Subcutaneous abdominal adipose tissue (tissue), 5 donors: ENCODE data around the gene AK8.

Experiments used
- H3K27ac ChIP-seq: one replicate; pipeline ENCODE4 v1.7.0; 2013; ENCODE audit warnings: low read depth, mild to moderate bottlenecking, inconsistent platforms, low read length, moderate library complexity
- H3K27me3 ChIP-seq, 5 donors: one replicate each; pipeline ENCODE4 v1.7.0; 2013; ENCODE audit warnings: low read length in 5 of 5, inconsistent platforms in 1 of 5; ENCODE audit not compliant: control insufficient read depth in 5 of 5, insufficient read depth in 4 of 5
- H3K36me3 ChIP-seq, 5 donors: one replicate each; pipeline ENCODE4 v1.7.0; 2013; ENCODE audit warnings: low read length in 5 of 5; ENCODE audit not compliant: control insufficient read depth in 5 of 5, insufficient read depth in 5 of 5
- H3K4me1 ChIP-seq, 5 donors: one replicate each; pipeline ENCODE4 v1.7.0; 2013; ENCODE audit warnings: low read length in 5 of 5, mild to moderate bottlenecking in 3 of 5, moderate library complexity in 1 of 5; ENCODE audit not compliant: control insufficient read depth in 5 of 5, insufficient read depth in 5 of 5
- H3K4me3 ChIP-seq, 5 donors: one replicate each; pipeline ENCODE4 v1.7.0; 2013; ENCODE audit warnings: low read length in 5 of 5, low read depth in 1 of 5
- H3K9ac ChIP-seq, 5 donors: one replicate each; pipeline ENCODE4 v1.7.0; 2013; ENCODE audit warnings: low read length in 5 of 5, mild to moderate bottlenecking in 4 of 5, moderate library complexity in 3 of 5
- H3K9me3 ChIP-seq, 5 donors: one replicate each; pipeline ENCODE4 v1.7.0; 2013; ENCODE audit warnings: low read length in 5 of 5; ENCODE audit not compliant: control insufficient read depth in 5 of 5
- donor health status: healthy.
- donor health status: healthy.
- donor health status: healthy.
- donor health status: healthy.
- donor health status: healthy.

Gene AK8

GRCh38 chr9:132733260-132733815, 144.7 kb downstream of the AK8 start:
- Histone ChIP-seq H3K36me3 (no peaks in the 10 kb centered on the region), H3K9ac (no peak overlapping the region), H3K27ac (no peak overlapping the region), H3K27me3 (peaks cover 4 to 11% (median 6%) of the 10 kb centered on the region in 5 donors), H3K4me1 (peaks cover 0 to 14% (median 0%) of the 10 kb centered on the region in 5 donors), H3K4me3 (peak overlapping the region in 2 of 5 donors; percentile 36 to 49), H3K9me3 (no peaks in the 10 kb centered on the region)

- H3K9me3 ChIP-seq = no peaks in the 10 kb centered on the region
- H3K36me3 ChIP-seq = no peaks in the 10 kb centered on the region
- H3K27ac ChIP-seq = no peak overlapping the region
- H3K27me3 ChIP-seq = peaks cover 5 to 13% (median 9%) of the 10 kb centered on the region in 5 donors
- no peak overlapping the region for H3K9ac ChIP-seq
- H3K4me1 ChIP-seq = peaks cover 0 to 14% (median 0%) of the 10 kb centered on the region in 5 donors
- peak overlapping the region in 2 of 5 donors; percentile 36 to 49 for H3K4me3 ChIP-seq
Observed at GRCh38 chr9:132732326-132733259, 145.5 kb downstream of the AK8 start.

- H3K4me1 ChIP-seq = peaks cover 0 to 14% (median 0%) of the 10 kb centered on the region in 5 donors
- no peaks in the 10 kb centered on the region for H3K9me3 ChIP-seq
- H3K36me3 ChIP-seq = no peaks in the 10 kb centered on the region
- H3K9ac ChIP-seq = no peak overlapping the region
- no peak overlapping the region for H3K4me3 ChIP-seq
- H3K27me3 ChIP-seq = peaks cover 5 to 19% (median 15%) of the 10 kb centered on the region in 5 donors
- H3K27ac ChIP-seq = no peak overlapping the region
Observed at GRCh38 chr9:132731230-132731629, 146.9 kb downstream of the AK8 start.

DNA sequence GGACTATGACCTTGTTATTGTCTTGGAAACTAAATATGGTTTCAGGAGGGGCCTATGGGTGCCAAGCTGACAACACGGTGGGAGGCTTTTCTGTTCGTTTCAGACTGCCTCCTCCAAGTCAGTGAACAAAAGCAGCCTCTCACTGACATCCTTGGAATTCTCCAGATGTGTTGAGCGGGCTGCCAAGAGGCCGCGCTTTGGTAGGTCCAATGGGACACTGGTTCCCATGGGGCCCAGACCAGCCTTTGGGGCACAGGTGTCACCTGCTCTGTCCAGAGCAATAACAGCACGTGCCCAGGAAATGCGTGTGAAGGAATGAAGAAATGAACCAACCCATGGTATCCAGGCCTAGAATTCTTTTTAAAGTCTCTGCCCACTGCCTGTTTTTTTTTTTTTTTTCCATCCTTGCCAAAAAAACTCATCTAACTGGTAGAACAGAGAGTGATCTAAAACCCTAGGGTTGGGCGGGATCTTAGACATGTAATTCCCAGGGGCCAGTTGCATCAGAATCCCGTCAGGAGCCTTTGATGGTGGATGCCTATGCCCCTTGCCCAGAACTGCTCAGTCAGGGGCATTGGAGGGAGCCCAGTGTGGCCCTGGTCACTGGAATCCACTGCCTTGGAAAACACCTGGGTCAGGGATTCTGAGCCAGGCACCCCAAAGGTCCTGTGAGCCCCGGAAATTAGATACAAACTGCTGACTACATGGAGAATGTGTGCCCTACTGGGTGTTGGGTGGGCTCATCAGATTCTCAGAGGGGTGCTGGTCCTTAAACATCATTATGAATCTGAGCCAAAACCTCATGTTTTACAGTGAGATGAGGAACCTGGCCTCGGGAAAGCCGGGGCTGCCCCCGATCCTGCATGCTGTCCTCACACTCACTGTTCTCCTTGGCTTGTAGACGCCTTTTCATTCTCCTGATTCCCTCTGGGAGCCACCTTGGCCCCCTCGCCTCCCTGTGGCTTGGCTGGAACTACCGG, 147.7 kb downstream of the AK8 start:
- no peak overlapping the region for H3K9ac ChIP-seq
- H3K36me3 ChIP-seq = no peaks in the 10 kb centered on the region
- H3K4me3 ChIP-seq = no peak overlapping the region
- H3K27ac ChIP-seq = no peak overlapping the region
- H3K9me3 ChIP-seq = no peaks in the 10 kb centered on the region
- peaks cover 0 to 14% (median 0%) of the 10 kb centered on the region in 5 donors for H3K4me1 ChIP-seq
- H3K27me3 ChIP-seq = peaks cover 5 to 19% (median 15%) of the 10 kb centered on the region in 5 donors

DNA sequence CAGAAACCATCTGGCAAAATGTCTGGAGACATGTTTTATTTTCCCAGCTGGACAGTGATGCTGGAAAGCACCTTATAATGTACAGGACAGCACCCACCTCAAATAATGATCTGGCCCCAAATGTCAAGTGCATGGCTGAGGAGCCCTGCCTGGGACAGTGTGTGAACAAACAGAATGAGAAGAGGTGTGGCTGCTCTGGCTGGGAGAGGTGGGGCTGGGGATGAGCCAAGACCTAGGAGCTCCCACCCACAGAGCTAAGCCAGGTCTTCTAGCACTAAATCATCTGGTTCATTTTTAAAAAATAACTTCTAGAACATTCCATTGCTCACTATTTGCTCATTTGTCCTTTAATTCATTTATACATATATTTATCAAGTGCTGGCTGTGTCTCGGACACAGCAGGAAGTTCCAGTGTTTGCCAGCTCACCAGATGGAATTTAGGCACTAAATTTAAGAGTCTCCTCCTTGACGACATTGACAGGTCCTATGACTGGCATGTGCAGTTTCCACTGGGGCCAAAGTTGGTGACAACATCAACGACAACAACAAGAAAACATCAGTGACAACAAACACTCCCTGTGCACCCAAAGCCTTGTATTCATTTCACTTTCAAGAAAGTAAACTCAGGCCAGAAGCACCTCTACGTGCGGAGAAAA, 148.7 kb downstream of the AK8 start:
- Histone ChIP-seq H3K9me3 (no peaks in the 10 kb centered on the region), H3K4me3 (no peak overlapping the region), H3K27me3 (peaks cover 5 to 19% (median 15%) of the 10 kb centered on the region in 5 donors), H3K9ac (no peak overlapping the region), H3K27ac (no peak overlapping the region), H3K36me3 (no peaks in the 10 kb centered on the region), H3K4me1 (peaks cover 0 to 14% (median 0%) of the 10 kb centered on the region in 5 donors)

DNA sequence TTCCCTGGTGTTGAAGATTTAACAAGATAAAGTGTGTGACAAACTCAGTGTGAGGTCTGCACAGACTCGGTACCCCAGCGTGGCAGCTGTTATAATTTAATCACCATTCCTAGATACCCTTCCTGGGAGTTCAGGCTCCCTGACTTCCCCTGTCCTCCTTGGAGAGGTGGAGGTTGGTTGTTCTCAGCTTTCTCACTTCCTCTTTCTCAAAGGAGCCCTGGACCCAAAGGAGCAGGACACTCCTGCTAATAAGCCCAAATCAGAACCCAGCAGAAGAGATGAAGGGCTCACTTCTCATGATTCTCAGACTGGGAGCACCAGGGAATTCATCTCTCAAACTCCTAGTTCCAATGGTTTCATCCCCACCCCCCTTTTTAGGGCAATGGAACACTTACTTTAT, 149.6 kb downstream of the AK8 start:
- H3K4me3 ChIP-seq = no peak overlapping the region
- H3K27ac ChIP-seq = no peak overlapping the region
- H3K4me1 ChIP-seq = peaks cover 0 to 11% (median 0%) of the 10 kb centered on the region in 5 donors
- no peak overlapping the region for H3K9ac ChIP-seq
- H3K9me3 ChIP-seq = no peaks in the 10 kb centered on the region
- no peaks in the 10 kb centered on the region for H3K36me3 ChIP-seq
- peaks cover 1 to 15% (median 15%) of the 10 kb centered on the region in 5 donors for H3K27me3 ChIP-seq

DNA sequence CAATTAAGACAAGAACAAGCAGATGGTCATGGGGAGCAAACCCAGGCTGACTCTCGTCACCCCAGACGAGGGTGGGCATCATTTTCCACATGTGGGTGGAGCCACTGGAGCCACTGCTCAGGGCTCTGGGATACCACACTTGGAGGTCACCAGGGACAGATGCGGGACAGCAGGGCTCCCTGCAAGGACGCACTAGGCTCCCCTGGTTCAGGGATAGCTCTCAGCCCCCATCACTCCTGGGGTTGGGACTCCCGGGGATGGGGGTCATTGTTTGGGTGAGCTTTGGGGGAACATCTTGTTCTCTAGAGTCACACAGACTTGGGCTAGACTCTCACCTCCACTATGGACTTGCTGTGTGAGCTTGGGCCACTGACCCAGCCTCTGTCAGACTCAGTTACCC, 150.0 kb downstream of the AK8 start:
- H3K4me1 ChIP-seq = peaks cover 0 to 7% (median 0%) of the 10 kb centered on the region in 5 donors
- no peak overlapping the region for H3K9ac ChIP-seq
- no peak overlapping the region for H3K4me3 ChIP-seq
- no peaks in the 10 kb centered on the region for H3K9me3 ChIP-seq
- no peaks in the 10 kb centered on the region for H3K36me3 ChIP-seq
- peaks cover under 1 to 15% (median 13%) of the 10 kb centered on the region in 5 donors for H3K27me3 ChIP-seq
- H3K27ac ChIP-seq = no peak overlapping the region

GRCh38 chr9:132726576-132727130, 151.4 kb downstream of the AK8 start:
- Histone ChIP-seq H3K36me3 (no peaks in the 10 kb centered on the region), H3K27ac (no peak overlapping the region), H3K9me3 (no peaks in the 10 kb centered on the region), H3K9ac (no peak overlapping the region), H3K4me1 (no peaks in the 10 kb centered on the region), H3K4me3 (no peak overlapping the region), H3K27me3 (peaks cover 6 to 24% (median 16%) of the 10 kb centered on the region in 5 donors)

DNA sequence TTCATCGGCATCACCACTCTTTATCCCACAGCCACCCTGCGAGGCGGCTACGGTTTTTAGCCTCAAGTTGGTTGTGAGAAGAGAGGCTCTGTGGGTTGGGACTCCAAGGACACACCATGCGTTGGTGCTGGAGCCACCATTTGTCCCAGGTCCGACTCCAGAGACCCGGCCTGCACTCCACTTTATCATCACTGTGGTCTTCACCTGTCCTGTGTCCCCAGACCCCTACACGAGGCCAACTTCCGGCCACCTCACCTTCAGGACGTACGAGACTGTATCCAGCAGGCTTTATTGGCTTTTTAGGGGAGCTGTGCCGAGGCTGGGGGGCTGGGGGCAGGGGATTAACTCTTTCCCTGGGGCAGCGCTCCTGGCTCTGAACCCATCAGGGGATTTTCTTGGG, 152.8 kb downstream of the AK8 start:
- Histone ChIP-seq H3K9ac (no peak overlapping the region), H3K4me1 (no peaks in the 10 kb centered on the region), H3K27me3 (peaks cover 8 to 26% (median 16%) of the 10 kb centered on the region in 5 donors), H3K4me3 (no peak overlapping the region), H3K27ac (no peak overlapping the region), H3K36me3 (no peaks in the 10 kb centered on the region), H3K9me3 (no peaks in the 10 kb centered on the region)
